GM19351 (cell line): ENCODE results near the gene EGLN2.
"Not testable (repeated sequence)": the region's sequence is repeated elsewhere in the genome, so short reads cannot be mapped to it uniquely, and the experiment has no call there.

Experiments
- ATAC-seq: cut with Tn5 transposase; IDR thresholded peaks from one replicate; pipeline ENCODE4 v1.9.1; 2021; ENCODE audit warnings: mild to moderate bottlenecking, moderate library complexity; ENCODE audit not compliant: unreplicated experiment

EGLN2 gene

DNA sequence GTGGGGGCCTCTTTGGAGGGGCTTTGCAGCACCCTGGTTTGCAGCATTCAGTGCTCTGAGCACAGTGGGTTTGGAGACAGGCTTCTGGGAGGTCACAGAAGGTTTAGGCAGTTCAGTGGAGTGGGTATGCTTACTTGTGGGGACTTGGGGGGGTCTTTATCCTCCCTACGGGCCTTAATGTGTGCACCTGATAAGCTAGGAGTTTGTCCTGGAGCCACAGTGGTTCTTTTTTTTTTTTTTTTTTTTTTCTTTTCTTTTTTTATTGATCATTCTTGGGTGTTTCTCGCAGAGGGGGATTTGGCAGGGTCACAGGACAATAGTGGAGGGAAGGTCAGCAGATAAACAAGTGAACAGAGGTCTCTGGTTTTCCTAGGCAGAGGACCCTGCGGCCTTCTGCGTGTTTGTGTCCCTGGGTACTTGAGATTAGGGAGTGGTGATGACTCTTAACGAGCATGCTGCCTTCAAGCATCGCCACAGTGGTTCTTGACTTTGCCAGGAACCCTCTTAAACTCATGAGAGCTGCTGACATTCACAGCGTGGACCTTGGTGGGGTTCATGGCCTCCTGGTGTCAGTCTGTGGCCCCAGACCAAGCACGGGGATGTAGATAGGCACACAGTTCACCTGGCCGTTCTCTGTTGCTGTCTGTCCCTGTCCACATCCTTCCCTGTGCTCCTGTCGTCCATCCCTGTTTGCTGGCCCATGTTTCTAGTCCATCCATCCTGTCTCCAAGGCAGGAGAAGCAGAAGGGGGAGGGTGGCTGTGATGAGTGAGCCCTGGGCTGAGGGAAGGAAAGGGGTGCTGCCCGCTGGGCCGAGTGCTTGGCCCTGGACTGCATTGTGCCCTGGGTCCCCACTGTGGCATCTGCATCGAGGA is 2.7 kb downstream of the EGLN2 start:
- no peak for ATAC-seq

DNA sequence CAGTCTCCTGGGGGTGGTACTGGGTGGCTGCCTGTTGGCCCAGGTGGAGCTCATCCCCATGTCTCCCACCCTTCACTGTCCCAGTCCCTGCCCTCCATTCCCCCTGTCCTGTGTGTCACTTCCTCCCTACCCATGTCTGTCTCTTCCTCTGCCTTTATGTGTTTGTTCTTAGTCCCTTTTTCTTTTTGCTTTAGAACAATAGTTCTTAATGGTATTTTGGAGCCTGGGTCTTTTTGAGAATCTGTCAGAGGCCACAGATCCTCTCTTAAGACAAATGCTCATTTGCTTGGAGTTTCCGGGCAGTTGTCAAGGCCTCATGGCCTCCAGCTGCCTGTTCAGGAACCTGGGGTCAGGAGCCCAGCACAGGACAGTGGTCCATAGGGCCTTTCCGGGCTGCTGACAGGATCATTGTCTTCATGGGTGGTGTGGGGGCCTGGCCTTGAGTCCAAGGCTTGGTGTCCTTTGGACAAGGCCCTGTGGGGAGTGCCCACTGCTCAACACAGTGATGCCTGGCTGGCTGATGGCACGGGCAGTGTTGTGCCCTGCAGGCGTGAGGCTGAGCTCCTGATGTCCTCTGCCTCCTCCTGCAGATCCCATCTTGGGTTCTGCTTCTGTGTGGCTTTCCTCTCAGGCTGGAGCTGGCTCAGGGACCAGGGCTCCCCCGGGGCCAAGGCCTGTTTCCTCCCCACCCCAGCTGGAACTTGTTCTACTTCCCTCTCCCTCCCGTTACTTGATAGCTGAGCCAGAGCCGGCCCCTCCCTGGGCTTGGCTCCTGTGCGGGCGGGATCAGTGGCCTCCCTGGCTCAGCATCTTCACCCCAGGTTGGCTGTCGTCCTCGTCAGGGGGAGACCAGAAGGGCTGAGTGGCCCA is 3.5 kb downstream of the EGLN2 start:
- no peak for ATAC-seq

DNA sequence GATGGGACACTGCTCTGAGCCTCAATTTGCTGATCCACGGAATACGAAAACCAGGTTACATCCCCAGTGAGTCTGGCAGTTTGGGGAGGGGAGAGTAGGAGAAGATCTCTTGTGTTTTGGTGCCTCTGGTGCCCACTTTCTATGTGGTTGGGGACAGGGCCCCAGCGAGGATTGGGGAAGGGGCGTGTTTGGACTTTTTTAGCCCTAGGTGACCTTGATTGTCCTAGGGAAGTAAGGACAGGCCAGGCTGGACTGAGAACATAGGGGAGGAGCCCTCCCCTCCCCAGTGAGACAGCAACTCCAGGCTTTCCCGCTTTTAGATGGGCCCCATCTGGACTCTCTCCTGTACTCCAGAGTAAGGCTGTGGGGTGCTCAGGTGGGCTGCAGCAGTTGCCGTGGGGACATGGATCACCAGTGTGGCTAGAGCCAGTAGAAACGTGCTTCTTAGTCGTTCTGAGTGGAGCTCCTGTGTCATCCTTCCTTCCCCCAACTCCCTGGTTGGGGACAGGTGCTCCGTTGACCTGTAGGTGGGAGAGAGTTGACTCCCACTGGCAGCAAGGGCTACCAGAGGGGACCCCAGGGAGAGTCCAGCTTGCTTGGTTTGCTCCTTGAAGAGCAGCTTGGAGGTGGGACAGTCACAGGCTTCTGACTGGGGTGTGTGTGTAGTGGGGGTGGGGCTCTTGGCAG is 4.3 kb downstream of the EGLN2 start:
- no peak for ATAC-seq

DNA sequence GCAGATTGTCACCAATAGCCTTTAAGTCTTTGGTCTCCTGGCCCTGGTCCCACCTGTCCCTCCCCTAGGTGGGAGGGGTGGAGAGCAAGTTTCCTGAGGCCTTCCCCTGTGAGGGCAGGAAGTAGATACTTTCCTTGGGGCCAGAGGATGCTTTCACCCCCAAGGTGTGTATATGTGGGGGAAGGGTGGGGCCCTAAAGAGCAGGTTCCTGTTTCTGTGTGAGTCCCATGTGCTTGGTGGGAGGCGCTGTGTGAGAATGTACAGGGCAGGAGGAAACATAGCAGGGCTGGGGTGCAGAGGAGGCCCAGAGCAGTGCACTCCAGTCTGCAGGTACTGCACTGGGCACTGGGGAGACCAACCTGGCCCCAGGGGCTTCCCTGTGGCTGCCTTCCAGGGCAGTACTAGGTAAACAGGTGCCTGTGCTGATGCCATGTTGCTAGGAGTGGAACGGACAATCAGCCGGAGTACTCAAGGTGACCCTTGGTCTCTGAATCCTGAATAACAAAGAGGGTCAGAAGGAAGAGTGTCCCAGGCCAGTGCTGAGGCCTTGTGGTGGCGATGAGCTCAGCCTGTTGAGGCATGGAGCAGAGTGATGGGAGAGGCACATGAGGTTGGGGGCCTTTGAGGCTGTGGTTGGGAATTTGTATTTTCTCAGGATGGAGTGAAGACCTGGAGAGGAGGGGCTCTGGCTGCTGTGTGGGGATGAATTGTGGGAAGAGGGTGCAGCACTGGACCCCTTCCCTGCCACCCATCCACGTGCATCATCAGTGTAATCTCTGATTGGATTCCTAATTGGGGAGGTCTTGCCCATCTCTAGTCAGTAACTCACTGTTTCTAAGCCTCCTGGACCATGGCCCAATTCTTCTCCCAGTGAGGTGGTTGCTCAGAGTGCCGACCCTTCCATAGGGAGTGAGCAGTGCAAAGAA is 5.1 kb downstream of the EGLN2 start:
- peak; percentile 47 for ATAC-seq

GRCh38 chr19:40804783-40805242 is 5.8 kb downstream of the EGLN2 start:
- ATAC-seq, result no peak

DNA sequence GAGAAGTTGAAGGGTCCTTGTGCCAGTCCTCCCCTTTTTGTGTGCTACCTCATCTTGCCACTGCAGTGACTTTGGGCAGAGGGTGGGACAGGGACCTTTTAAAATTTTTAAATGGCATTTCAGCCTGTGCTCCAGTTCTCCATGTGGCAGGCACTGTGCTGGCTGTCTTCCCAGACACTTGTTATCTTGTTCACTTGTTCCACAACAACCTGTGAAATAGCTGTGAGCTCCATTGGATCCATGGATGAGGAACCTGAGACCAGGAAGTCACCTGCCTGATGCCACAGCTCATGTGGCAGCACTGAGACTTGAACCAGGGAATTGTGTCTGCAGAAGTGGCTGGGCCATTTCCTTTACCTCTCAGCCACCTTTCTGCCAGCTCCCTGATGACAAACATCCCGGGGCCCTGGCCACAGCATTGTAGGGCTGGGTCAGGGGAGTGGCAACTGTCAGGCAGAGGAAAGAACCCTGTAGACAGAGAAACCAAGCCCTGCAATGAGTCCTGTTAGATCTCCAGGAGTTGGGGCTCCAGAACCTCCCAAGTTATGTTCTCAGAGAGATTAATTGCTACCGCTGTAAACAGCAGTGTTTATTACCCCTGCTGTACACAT is 6.4 kb downstream of the EGLN2 start:
- ATAC-seq, result no peak

- ATAC-seq, result no peak
Observed at GRCh38 chr19:40806423-40807146, 7.6 kb downstream of the EGLN2 start.

DNA sequence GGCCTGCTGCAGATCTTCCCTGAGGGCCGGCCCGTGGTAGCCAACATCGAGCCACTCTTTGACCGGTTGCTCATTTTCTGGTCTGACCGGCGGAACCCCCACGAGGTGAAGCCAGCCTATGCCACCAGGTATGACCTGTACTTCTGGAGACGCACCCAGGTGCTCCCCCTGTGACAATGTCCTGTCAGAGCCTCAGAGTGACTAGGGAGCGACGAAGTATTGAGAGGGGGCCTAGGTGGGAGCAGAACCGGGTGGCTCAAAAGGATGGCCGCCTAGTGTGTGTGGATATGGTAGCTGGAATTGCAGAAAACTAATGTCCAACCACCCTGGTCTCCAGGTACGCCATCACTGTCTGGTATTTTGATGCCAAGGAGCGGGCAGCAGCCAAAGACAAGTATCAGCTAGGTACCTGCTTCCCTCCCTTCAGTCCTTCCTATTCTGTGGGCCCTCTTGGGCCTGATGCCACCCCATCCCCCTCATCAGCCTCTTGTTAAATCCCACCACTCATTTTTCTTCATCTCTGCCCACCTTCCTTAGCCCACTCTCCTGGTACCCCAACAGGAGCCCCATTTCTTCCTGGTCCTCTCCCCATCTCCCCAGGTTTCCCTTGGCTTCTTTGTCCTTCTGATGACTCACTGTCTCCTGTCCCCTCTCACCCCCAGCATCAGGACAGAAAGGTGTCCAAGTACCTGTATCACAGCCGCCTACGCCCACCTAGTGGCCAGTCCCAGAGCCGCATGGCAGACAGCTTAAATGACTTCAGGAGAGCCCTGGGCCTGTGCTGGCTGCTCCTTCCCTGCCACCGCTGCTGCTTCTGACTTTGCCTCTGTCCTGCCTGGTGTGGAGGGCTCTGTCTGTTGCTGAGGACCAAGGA is 8.4 kb downstream of the EGLN2 start:
- no peak for ATAC-seq

GRCh38 chr19:40808021-40808325 is 9.0 kb downstream of the EGLN2 start:
- ATAC-seq, result no peak

- no peak for ATAC-seq
Observed at GRCh38 chr19:40808497-40808896, 9.5 kb downstream of the EGLN2 start.

- no peak for ATAC-seq
Observed at GRCh38 chr19:40809358-40810086, 10.5 kb downstream of the EGLN2 start.

DNA sequence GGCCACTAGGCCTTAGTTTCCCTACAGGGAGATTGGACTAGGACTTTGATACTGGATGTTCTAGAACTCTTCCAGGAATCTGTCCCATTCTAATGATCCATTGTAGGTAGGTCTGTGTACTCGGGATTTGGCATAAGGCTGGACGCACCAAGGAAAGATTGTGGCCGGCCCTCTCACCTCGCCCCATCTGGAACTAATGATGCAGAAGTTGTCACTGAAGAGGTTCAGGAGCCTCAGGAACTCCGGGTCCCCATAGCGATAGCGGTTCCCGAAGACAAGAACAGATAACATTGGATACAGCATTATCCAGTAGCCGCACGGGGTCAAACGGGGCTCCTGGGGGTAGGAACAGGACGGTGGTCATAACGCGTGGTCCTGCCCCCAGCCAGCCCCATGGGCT is 11.2 kb downstream of the EGLN2 start:
- ATAC-seq, result no peak

- peak; percentile 81 for ATAC-seq
Observed at GRCh38 chr19:40810649-40811408, 11.8 kb downstream of the EGLN2 start.

DNA sequence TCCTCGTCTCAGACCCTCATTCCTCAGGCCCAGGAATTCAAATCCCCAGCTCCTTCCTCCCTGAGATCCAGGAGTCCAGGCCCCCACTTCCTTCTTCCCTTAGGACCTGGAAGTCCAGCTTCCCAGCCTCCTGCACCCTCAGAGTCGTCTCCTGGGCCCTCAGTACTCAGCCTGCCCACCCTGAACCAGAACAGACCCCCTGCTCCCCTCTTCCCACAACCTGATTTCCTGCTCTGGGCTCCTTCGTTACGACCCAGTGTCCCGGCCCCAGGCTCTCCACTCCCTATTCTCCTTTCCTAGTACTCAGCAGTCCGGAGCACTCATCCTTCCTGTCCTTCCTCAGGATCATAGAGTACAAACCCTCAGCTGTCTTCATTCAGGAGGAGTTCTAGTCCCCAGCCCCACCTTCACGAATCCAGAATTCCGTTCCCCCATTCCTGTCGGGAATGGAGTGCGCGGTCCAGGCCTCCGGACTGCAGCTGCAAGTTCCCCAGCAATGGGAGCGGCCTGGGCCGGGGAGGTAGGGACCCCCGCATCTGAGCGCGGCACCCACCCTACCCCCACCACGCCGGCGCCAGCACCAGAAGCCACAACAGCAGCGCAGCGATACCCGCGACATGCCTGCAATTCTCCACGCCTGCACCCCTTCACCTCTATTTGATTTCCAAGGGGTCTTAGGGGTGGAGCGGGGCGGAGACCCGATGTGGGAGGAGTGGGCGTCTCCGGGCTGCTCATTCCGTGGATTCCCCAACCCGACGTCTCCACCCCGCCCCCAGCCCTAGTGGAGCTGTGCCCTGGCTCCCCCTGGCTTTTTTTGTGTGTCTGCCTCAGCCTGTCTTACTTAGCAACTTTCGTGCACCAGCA is 12.7 kb downstream of the EGLN2 start:
- no peak for ATAC-seq

GRCh38 chr19:40812571-40812970 is 13.6 kb downstream of the EGLN2 start:
- ATAC-seq, result not testable (repeated sequence)

DNA sequence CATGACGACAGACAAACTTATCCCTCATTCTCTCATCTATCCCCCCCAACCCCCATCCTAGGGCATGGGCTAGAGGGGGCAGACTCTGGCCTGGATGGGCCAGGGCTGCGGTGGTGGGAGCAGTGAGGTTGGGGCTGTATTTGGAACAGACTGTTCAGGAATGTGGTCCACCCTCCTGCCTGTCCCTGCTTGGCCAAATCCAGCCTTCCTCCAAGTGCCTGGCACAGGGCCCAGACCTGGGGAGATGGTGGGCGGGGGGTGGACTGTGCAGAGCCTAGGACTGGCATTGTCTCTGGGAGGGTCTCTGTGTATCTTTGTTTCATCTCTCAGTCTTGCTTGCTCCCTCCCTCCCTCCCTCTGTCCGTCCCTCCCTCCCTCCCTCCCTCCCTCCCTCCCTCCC is 14.2 kb downstream of the EGLN2 start:
- ATAC-seq, result no peak
